Gastrocnemius medialis (tissue), 4 donors: ENCODE data around the gene NODAL.

Experiments
- CTCF ChIP-seq, 5 experiments: fragments of 450-650 bp in 3 of 5; fragments of 200-600 bp in 2 of 5; sonication (generic) in 2 of 5; IDR thresholded peaks in 4 of 5; conservative IDR thresholded peaks in 1 of 5; 1 replicate in 4 of 5; 2 replicates in 1 of 5; pipeline ENCODE4 v1.5.1; 2016 to 2019; ENCODE audit warnings: antibody characterized with exemption in 5 of 5, mild to moderate bottlenecking in 3 of 5, moderate library complexity in 3 of 5
- POLR2A ChIP-seq, 2 donors: fragments of 450-650 bp; IDR thresholded peaks; one replicate each; pipeline ENCODE4 v1.6.1; 2017; ENCODE audit warnings: antibody characterized with exemption in 2 of 2, mild to moderate bottlenecking in 2 of 2, moderate library complexity in 2 of 2

GRCh38 chr10:70458329-70459060, 17.0 kb upstream of the NODAL start:
- TF ChIP-seq CTCF (IDR thresholded peaks at IDR 0.05 in 4 of 5, conservative IDR thresholded peaks at IDR 0.05 in 1 of 5) (peak in 2 of 5 experiments; percentile 28 to 31), POLR2A (IDR thresholded peaks at IDR 0.05) (peak in 1 of 2 donors; percentile 47)
